Pons (tissue), 1 donor: Measurements from ENCODE around the gene DNAH1.
"Not testable (repeated sequence)": the region's sequence is repeated elsewhere in the genome, so short reads cannot be mapped to it uniquely, and the experiment has no call there.

Experiments
- DNase-seq: peaks from one replicate; pipeline ENCODE4 v3.0.0-alpha.2; 2016; ENCODE audit warnings: low spot score

DNAH1 gene

DNA sequence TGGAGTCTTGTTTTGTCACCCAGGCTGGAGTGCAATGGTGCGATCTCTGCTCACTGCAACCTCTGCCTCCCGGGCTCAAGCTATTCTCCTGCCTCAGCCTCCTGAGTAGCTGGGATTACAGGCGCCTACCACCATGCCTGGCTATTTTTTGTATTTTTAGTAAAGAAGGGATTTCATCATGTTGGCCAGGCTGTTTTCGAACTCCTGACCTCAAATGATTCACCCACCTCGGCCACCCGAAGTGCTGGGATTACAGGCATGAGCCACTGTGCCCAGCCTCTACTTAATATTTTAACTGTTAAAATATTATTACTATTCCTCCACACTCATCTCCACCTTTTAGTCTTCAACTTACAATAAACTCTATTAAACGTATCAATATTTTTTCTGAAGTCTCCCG is 22.0 kb downstream of the DNAH1 start:
- not testable (repeated sequence) for DNase-seq

DNA sequence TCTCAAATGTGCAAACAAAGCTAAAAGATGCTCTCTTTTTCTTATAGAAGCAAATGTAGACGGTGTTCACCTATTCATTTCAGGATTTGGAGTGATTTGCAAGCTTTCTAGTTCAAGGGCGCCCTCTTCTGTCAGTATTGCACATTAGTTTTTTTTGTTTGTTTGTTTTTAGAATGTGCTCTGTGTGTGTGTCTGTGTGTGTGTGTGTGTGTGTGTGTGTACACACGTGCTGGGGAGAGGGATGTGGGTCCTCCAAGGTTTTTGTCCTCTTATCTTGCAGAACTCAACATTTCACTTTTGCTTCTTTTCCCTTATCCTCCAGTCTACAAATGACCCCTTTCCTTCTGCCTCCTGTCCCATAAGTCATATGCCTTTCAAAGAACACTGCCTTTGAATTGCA is 23.5 kb downstream of the DNAH1 start:
- DNase-seq = peak; percentile 90

DNA sequence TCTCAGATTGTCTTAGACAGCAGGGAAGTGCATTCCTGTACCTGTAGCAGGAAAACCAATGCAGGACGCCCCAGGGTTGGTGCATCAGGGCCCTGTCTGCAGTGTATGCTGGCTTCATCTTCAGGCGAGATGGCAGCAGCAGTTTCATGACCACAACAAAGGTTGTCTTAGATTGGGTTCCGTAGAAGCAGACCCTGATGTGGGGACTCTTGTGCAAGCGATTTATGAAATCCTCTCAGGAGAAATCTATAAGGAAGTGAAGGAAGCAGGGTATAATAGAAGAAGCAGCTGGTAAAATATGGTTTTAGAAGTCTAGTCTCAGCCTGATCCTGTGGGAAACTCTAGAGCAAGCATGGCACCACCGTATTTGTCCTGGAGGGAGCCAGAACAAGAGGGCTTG is 25.0 kb downstream of the DNAH1 start:
- DNase-seq = no peak

DNA sequence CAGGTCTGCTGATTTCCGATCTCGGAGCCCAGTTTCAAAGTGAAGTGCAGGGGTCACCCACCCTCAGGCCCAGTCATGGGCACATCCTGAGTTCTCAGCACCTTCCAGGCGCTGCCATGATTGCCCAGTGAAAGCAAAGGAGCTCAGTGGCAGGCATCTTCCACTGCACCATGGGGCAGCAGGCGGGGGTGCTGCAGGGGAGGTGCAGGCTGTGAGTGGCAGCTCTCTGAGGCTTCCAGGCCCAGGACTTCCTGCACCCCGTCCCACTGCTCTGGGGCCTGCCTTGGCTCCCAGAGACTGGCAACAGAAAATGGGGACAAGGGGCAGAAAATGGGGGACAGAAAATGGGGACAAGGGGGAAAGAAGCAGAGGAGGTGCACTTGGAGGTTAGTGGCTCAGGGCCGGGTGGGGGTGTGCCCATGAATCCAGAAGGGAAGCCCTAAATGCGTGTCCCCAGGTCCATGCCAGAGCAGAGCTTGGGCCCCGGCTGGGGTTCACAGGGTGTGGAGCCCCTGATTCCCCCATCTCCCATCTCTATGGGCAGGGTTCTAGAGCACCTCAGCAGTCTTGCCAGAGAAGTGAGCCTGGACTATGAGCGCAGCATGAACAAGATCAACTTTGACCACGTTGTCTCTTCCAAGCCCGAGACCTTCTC is 28.0 kb downstream of the DNAH1 start:
- no peak for DNase-seq

DNA sequence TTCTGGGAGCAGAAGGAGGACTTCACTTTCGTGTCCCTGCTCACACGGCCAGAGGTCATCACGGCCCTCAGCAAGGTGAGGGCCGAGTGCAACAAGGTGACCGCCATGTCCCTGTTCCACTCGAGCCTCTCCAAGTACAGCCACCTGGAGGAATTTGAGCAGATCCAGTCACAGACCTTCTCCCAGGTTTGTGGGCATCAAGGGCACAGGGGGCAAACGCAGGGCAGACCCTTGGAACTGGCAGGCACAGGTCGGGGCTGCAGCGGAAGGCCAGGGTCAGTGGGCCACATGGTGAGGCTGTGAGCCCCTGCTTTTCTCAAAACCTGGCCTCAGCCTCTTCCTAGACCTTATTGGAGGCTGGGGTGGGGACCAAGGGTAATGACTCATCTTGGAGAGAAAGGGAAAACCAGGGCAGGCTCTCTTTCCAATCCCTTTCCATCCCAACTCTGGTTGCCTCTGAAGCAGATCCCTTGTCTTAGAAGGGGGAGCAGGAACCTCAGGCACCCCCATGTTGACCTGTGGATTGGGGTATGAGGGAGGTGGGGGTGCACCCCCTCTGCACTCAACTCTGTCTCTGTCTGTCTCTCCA is 29.5 kb downstream of the DNAH1 start:
- no peak for DNase-seq

DNA sequence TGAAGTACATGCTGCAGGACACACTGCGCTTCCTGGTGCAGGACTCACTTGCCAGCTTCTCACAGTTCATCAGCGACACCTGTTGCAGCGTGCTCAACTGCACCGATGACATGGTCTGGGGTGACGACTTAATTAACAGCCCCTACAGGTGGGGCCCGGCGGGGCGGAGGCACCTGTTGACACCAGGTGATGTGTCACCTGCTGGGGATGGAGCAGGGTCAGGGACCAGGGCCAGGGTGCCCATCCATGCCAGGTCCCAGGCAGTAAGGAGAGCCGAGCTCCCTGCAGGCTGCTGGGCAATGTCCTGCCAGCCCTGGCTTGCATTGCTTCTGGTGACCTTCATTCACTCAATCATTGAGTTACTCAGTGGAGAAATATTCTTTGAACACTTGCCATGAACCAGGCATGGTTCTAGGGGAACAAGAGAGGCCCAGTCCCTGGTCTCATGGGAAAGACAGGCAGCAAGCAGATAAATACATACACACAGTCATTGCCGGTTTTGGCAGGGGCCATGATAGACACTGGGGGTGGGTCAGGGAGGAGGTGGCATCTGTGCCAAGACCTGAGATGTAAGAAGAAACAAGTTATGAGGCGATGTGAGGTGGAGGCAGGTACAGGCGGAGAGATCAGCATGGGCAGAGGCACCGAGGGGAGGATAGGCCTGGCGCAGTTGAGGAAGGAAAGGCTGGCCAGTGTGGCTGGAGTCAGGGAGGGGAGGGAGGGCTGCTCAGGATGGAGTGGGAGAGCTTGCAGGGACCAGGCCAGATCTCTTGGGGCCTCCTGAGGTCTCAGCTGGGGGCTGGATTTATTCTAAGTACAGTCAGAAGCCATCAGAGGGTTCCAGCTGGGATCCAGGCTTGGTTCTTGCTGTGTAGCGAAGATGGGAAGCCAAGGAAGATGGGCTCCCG is 30.8 kb downstream of the DNAH1 start:
- no peak for DNase-seq

DNA sequence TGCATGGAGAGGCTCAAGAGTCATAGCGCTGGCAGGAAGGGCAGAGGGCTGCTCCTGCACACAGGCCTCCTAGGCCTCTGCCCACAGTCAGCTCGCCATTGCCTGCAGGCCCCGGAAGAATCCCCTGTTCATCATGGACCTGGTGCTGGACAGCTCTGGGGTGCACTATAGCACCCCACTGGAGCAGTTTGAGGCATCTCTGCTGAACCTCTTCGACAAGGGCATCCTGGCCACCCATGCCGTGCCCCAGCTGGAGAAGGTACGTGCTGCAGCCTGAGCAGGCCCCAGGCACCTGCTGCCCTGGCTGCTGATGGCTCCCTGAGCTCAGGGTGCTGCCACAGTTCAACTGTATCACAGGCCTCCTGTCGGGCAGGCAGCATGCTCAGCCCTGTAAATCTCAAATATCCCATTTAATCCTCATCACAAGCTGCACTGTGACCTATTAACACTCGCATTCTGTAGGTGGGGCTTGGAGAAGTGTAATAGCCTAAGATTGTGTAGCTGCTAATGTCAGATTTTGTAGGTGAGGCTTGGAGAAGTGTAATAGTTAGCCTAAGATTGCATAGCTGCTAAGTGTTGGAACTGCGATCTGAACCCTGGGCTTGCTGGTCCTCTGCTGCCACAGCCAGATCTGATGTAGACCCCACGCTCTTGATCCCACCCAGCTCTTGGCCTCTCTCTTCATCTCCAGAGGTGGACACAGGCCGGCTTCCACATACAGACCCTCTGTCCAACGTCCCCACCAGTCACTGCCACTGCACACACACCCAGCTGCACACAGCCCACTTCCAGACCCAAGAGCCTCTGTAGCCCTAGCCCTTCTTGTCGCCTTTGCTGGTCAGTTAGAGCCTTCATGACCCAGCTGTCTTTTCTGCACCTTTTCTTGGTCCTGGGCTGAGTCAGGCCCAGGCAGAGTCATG is 31.9 kb downstream of the DNAH1 start:
- no peak for DNase-seq

DNA sequence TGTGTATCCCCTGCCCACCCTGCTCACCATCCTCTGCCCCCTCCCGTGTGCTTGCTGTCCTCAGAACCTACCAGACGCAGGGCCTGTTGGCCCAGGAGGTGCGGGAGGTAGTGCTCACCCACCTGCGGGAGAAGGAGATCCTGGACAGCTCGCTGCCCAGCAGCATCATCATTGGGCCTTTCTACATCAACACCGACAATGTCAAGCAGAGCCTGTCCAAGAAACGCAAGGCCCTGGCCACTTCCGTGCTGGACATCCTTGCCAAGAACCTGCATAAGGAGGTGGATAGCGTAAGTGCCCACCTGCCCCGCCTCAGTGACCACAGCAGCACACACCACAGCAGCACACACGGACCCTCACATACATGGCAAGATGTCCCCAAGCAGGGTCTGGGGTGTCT is 33.0 kb downstream of the DNAH1 start:
- DNase-seq = no peak

DNA sequence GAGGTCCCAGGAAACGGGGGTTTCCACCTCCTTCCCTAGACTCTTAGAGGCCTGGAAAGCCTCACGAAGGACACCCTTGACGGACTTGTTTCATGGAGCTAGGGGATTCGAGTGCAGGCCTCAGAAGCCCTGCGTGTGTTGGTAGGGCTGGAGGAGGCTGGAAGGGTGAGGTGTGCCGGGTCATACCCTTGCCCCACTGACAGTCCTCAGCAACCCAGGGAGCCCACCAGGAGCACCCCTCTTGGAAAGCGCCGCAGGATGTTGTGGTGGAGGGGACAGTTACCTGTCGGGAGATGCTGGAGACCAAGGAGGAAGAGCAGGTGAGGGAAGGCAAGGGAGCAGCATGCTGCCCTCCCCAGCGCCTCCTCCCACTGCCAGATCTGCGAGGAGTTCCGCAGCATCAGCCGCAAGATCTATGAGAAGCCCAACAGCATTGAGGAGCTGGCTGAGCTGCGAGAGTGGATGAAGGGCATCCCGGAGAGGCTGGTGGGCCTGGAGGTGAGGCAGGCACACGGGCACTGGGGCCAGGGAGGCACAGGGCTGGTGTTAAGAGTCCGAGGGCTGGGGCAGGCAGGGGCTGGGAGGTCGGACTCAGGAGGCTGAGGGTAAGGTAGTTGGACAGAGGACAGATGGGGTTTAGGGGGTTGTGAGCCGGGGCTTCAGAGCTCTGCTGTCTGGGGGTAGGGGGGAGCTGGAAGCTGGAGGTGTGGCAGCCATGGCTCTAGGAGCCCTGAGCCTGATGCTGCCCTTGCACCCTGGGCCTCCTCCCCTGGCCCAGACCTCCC is 33.7 kb downstream of the DNAH1 start:
- no peak for DNase-seq

DNA sequence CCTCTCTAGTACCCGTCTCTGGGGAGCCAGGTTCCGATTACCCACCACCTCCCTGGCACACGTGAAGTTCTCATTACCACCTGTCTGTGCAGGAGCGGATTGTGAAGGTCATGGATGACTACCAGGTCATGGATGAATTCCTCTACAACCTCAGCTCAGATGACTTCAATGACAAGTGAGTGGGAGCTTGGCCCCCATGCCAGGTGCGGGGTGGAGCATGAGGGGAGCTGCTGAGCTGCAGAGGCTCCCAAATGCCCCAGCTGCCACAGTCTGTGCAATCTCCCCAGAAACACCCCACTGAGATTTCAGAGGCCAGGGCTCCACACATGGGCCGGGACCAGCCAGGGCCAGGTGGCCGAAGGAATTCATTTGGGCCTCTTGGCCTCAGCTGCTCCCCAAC is 34.3 kb downstream of the DNAH1 start:
- no peak for DNase-seq

DNA sequence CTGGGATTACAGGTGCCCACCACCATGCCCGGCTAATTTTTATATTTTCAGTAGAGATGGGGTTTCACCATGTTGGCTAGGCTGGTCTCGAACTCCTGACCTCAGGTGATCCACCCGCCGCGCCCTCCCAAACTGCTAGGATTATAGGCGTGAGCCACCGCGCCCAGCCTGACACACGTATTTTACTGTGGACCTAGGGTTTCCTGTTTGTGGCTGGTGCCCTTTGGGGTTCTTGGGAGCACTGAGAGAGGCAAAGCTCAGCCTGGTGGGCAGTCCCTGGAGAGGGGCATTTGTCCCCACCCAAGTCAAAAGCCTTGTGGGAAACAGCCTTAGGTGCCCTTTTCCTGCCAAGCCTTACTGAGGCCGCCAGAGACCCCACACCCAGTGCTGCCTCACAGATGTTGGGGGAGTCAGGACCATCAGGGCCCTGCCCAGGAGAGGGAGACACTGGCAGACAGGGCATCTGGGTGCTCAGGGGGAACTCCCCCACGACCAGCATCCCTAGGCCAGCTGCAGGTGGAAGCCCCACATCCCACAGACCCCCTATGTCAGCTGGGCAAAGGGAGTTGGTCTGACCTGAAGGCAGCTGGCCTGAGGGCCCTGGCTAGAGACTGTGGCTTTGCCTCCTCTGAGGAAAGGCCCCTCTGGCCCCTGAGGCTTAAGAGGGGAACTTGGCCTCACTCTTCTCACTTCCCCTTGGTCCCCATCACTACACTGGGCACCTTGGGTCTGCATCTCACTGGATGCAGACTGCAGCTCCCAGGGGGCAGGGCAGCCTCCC is 35.1 kb downstream of the DNAH1 start:
- no peak for DNase-seq

DNA sequence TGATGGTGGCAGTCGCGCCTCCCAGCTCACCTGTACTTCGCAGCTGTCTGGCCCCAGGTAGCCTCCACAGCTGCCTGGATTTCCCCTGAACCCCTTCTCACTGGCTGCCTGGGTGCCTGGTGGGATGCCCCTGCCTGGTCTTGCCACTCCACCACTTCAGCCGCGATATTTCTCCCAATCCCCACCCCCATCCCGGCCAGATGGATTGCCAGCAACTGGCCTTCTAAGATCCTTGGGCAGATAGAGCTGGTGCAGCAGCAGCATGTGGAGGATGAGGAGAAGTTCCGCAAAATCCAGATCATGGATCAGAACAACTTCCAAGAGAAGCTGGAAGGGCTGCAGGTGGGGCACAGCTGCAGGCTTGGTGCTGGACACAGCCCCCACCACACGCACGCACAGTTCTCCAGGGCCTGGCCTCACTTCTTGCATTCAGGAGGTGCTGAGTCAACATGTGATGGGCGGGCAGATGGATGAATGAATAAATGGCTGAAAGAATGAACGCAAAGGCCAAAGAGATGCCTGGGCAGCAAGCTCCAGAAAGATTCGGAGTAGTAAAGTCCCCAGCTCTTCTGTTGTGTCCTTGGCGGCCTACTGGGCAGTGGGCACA is 35.7 kb downstream of the DNAH1 start:
- no peak for DNase-seq

DNA sequence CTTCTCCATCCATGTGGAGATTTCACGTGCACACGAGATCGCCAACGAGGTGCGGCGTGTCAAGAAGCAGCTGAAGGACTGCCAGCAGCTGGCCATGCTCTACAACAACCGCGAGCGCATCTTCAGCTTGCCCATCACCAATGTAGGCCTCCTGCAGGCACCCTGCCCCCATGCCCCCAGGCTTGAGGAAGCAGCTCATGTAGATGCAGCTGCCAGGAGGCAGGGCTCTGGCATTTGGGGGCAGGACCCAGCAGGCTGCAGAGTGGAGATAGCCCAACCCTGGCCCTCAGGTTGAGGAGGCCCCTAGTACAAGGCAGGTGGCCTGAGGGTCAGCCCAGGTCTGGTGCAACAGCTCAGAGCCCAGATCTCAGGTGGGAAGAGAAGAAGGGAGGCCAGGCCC is 36.4 kb downstream of the DNAH1 start:
- DNase-seq = no peak

DNA sequence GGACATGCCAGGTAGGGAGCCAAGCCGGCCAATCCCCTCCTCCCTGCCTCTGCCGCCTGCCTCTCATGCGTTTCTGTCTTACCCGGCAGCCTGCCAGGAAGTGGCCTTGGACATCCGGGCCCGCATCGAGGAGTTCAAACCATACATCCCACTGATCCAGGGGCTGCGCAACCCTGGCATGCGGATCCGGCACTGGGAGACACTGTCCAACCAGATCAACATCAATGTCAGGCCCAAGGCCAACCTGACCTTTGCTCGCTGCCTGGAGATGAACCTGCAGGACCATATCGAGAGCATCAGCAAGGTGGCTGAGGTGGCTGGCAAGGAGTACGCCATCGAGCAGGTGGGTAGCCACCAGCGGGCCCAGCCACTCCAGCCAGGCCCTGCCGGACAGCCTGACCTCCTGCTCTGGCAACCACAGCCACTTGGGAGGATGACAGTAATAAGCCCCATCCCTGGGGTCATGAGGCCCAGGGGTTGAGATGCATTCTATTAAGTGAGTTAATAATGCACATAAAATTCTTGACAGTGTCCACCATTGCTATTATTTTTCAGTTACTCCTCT is 37.3 kb downstream of the DNAH1 start:
- no peak for DNase-seq

DNA sequence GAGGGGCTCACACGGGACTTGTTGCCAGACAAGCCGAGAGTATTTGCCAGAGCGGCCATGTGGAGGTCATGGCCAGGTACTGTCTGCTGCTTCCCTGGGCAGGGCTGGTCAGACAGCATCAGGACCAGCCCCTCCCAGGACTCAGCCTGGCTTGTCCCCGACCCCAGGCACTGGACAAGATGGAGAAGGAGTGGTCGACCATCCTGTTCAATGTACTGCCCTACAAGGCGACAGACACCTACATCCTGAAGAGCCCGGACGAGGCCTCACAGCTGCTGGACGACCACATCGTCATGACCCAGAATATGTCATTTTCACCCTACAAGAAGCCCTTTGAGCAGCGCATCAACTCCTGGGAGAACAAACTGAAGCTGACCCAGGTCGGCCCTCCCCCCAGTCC is 38.6 kb downstream of the DNAH1 start:
- no peak for DNase-seq

DNA sequence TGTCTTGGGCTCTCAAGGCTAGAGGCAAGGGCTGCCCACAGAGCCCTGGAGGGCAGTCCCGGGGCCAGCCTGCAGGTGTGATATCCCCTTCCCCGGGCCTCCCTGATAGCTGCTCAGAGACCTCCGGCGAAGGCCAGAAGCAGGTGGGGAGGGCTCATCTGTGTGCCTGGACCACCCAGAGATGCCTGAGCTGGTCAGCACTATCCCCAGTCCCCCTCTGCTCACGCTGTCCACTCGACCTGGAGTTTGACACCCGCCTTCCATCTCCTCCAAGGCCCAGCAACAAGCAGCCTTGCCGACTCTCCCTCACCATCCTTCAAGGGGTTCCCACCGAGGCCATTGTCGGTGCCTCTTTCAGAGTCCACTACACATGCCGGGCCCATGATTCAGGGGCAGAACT is 39.4 kb downstream of the DNAH1 start:
- DNase-seq = no peak

DNA sequence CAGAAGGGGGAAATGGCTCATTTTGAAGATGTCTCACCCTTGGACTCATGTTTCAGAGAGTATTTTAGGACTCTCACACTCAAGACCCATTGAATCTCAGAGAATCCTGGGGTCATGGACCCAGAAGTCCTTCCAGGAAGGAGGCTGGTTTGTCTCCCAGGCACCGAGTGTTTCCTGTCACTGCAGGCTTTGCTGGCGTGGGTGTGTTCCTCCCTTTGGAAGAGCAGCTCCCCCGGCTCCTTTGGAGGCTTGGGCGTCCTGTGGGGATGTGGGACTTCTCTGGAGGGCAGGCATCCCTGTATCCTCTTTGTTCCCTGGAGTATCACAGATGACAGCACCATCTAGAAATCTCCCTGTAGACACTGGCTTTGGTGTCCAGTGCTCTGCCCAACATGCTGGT is 40.0 kb downstream of the DNAH1 start:
- DNase-seq = no peak

DNA sequence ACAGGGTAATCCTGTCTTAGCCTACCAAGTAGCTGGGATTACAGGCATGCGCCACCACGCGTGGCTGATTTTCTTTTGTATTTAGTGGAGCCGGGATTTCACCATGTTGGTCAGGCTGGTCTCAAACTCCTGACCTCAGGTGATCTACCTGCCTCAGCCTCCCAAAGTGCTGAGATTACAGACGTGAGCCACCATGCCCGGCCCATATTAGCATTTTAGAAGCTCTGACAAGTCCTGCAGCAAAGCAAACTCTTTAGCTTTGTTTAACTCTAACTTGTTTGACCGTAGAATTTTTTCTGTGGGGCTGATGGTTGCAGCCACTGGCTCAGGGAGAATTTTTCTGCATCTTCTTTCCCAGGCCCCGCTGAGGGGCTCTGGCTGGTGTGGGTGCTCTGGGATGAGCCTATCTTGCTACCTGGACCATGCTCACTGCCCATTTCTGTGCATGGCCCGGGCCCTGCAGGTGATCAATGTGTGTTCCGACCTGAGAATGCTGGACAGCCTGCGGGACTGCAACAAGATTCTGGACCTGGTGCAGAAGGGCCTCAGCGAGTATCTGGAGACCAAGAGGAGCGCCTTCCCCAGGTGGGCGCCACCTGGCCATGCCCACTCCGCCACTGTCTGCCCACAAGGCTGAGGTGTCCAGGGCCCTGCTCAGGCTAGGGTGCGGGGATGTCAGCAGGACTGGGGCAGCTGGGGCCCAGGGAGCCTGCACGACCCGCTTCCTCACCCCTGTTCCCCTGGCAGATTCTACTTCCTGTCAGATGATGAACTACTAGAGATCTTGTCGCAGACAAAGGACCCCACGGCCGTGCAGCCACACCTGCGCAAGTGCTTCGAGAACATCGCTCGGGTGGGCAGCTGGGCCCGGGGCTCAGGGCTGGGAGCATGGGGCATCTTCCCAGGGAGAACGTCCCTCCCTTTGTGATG is 41.3 kb downstream of the DNAH1 start:
- DNase-seq = no peak
